ENCODE results near the gene FAM3D. TPM values are rescaled to one million over a fixed set of nuclear protein-coding genes. Genes with fewer than 3 reads are reported as not detected.
"Not testable (repeated sequence)": the region's sequence is repeated elsewhere in the genome, so short reads cannot be mapped to it uniquely, and the experiment has no call there.

The FAM3D gene, protein sequence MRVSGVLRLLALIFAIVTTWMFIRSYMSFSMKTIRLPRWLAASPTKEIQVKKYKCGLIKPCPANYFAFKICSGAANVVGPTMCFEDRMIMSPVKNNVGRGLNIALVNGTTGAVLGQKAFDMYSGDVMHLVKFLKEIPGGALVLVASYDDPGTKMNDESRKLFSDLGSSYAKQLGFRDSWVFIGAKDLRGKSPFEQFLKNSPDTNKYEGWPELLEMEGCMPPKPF
- 1 to 10 TPM in 1 of 3 donors, under 1 TPM in 2; 0.24 to 2.9 (median 0.56) TPM for polyA plus RNA-seq

DNA sequence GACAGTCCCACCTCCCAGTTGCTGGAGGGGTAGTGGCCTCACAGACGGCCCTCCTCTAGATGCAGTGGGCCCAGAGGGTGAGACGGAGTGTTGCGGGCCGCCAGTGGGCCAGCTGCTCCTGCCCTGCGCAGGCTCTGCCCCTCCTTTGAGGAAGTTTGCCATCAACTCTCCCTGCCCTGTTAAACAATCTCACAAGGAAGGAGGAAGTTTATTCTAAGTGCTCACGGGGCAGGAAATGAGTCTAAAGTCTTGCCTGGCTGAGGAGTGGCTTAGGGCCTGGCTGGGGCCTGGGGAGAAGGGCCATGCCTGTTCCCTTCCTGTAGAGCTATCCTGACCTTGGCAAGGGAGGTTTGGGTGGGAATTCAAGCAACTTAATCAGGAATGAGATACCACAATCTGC lies at the start of gene FAM3D:
TSS of gene FAM3D (minus strand) at position 92 of the 400 bp plus-strand sequence. CDS start 11,211 bp downstream, outside the sequence.
- H3K27ac ChIP-seq (ENCODE audit: low read depth, low read length): no peak within 1 kb of the TSS
- WGBS, 3 donors: 31 to 80% (median 42%) methylated on average over 6 of the region's 6 CpGs

DNA sequence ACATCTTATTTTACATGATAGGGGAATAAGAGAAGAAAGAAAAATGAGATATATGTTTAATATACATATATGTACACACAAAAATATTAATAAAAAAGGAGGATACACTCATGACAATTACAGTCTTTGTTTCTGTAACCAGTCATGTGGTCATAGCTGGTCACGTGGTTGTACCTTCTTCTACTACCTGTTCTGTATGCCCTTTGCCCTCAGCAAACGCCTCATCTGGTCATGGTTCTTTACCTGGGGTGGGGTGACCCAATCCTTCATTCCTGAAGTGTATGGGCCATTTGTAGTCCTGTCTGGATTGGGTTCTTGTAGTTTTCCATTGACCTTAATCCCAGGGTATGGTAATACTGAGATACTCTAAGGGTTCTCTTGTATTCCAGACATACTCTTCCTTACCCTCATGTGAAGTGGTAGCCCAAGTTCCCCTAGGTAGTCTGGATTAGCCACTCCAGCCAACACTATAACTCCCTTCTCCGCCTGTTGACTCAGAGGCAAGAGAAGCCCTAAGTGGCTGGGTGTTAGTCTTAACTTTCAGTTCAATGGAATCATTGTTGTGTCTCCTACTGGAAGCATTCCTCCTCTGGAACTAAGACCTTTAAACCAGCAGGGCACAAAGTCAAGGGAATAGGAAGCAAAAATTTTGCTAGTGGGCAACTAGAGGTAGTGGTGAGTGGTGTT lies 47.3 kb upstream of the FAM3D start:
- H3K27ac ChIP-seq (ENCODE audit: low read depth, low read length): no peak overlapping the region
- WGBS, 3 donors: 82 to 85% (median 83%) methylated on average over 3 of the region's 3 CpGs

DNA sequence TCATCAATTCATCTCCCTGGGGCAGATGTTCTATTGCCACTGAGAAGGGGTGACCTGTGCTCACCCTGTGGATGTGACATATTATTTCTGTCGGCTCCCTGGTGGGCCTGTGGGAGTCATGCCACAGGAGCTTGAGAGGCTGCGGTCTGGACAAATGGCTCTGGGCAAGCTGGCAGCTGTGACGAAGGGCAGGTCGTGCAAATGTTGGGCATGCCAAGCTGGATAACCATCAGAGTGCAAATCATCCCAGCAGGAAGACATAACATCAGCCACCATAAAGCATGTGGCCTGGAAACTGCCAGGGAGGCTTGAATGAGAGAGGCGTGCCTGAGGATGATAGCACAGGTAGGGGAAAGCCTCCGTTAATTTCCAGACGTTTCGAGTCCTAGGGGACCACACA lies 45.3 kb upstream of the FAM3D start:
- no peak overlapping the region for H3K27ac ChIP-seq (ENCODE audit: low read depth, low read length)
- WGBS, 3 donors: 79 to 86% (median 79%) methylated on average over 8 of the region's 8 CpGs

DNA sequence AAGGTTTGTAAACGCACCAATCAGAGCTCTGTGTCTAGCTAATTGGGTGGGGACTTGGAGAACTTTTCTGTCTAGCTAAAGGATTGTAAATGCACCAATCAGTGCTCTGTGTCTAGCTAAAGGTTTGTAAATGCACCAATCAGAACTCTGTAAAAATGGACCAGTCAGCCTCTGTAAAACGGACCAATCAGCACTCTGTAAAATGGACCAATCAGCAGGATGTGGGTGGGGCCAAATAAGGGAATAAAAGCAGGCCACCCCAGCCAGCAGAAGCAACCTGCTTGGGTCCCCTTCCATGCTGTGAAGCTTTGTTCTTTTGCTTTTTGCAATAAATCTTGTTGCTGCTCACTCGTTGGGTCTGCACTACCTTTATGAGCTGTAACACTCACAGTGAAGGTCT lies 42.4 kb upstream of the FAM3D start:
- not testable (repeated sequence) for H3K27ac ChIP-seq (ENCODE audit: low read depth, low read length)
- WGBS, 3 donors: 74 to 92% (median 85%) methylated on average over 3 of the region's 3 CpGs

DNA sequence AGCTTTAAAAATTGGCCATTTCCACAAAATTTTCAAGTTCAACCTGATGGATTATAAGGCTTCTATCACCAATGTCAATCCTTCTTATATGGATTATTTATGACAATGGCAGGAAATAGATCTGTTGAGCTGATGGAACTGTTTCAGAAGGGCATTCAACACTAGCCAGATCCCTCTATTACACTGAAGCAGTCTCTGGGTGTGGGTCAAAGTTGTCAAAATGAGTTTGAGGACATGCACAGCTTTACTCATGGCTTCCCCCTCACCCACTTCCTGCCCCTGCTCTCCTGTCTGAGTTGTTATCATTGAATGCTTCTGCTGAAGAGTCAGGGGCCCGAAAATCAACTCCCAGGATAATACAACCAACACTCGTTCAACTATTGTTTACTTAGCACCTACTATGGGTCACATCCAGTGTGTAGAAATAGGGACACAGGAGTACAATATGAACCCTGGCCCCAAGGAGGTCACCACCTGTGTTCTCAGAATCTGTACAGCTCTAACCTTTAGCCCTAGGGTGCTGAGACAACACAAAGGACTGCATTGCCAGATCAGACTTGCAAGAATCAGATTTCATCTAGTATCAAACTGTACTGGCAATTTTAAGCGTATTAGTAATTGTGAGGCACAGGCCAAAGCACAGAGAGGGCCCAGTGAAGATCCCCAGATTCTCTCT lies 41.7 kb upstream of the FAM3D start:
- H3K27ac ChIP-seq (ENCODE audit: low read depth, low read length): no peak overlapping the region
- 70 to 75% (median 72%) methylated on average over 3 of the region's 3 CpGs for WGBS, 3 donors

DNA sequence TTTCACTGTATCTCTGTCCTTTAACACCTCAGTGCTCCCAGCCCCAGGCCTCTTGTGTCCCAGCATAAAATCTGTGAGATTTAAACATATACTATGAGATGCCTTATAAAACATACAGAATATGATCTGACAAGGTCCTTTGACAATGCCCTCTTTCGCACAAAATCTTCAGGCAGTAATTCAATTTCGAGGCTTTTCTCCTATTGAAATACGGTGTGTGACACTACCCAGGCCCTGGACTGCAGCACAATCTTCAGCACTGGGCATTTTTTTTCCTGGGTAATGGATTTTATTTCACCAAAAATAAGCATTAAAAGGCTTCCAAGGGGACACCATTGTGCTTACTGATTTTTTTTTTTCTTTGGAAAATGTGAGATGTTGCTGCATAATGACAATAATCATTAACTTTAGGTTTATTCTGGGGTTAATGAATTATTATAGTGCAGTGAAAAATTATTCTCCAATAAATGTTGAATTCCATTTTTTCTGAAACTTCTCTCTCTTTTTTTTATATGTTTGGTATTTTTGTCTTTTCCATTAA lies 40.9 kb upstream of the FAM3D start:
- no peak overlapping the region for H3K27ac ChIP-seq (ENCODE audit: low read depth, low read length)
- WGBS, 3 donors: 71 to 89% (median 73%) methylated on average over 3 of the region's 3 CpGs

DNA sequence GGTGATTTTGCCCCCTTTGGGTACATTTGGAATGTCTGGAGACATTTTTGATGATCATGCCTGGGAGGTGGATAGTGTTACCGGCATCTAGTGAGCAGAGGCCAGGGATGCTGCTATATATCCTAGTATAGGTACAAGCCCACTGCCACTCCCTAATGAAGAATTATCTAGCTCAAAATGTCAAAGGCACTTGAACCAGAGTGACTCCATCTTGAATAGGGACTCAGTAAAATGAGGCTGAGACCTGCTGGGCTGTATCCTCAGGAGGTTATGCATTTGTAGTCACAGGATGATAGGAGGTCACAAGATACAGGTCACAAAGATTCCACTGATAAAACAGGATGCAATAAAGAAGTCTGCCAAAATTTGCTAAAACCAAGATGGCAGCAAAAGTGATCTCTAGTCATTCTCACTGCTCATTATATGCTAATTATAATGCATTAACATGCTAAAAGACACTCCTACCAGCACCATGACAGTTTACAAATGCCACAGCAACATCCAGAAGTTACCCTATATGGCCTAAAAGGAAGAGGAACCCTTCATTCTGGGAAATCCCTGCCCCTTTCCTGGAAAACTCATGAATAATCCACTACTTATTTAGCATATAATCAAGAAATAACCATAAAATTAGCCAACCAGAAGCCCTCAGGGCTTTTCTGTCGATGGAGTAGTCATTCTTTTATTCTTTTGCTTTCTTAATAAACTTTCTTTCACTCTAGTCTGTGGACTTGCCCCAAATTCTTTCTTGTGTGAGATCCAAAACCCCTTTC lies 40.0 kb upstream of the FAM3D start:
- no peak overlapping the region for H3K27ac ChIP-seq (ENCODE audit: low read depth, low read length)
- 90 to 92% (median 91%) methylated on average over 2 of the region's 2 CpGs for WGBS, 3 donors

DNA sequence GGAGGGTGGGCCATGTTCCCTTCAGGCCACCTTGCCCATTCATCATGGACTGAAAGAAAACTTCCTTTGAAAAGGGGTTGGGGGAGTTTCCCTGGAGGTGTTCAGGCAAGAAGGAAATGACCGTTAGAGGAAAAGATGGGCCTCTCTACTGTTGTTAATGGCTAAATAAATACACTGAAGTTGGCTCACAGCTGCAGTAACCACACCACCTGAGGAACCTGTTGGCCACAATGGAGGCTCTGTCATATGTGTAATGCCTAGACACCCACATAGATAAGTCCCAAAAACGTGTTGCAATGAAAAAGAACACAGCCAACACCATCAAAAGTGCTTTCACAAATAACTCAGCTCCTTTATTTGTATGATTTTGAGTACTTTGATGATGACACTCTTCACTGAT lies 38.2 kb upstream of the FAM3D start:
- no peak overlapping the region for H3K27ac ChIP-seq (ENCODE audit: low read depth, low read length)
- WGBS, 3 donors: 38 to 46% (median 39%) methylated on average over 2 of the region's 2 CpGs

DNA sequence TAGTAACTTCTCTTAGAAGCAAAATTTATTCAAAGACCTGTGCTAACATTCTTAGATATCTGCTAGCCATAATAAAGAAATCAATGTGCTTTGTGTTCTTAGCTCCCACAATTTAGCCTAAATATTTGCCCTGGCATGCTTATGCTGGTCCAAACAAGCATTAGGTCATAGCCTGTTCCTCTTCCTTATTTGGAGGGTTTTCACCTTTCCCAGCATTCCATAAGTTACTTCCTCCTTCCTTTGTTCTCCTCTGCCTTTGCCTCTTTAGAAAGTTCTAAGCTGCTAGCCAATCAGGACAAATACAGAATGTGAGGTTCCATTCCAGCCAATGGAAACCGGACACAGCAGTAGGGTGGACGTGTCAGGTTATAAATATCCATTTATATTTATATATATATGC lies 37.7 kb upstream of the FAM3D start:
- not testable (repeated sequence) for H3K27ac ChIP-seq (ENCODE audit: low read depth, low read length)
- WGBS, 3 donors: 70 to 90% (median 83%) methylated on average over 2 of the region's 2 CpGs

DNA sequence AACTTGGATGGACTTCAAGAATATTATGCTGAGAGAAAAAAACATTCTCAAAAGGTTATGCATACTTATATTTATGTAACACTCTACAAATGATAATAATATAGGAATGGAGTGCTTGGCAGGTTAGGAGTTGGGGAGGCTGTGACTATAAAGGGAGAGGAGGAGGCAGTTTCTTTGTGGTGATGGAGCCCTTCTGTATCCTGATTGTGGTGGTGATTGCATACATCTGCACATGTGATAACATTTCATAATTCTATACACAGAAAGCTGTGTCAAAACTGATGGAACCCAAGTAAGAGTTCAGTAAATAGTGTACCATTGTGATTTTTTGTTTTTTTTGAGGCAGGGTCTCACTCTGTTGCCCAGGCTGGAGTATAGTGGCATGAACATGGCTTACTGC lies 31.7 kb upstream of the FAM3D start:
- H3K27ac ChIP-seq (ENCODE audit: low read depth, low read length): no peak overlapping the region

DNA sequence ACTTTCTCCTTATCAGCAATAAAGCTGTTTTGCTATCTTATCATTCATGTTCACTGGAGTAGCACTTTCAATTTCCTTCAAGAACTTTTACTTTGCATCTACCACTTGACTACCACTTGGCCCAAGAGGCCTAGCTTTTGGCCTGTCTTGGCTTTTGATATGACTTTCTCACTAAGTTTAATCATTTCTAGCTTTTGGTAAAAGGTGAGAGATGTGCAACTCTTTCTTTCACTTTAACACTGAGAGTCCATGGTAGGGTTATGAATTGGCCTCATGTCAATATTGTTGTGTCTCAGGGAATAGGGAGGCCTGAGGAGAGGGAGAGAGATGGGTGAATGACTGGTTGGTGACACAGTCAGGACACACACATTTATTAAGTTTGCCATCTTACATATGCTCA lies 31.0 kb upstream of the FAM3D start:
- no peak overlapping the region for H3K27ac ChIP-seq (ENCODE audit: low read depth, low read length)

DNA sequence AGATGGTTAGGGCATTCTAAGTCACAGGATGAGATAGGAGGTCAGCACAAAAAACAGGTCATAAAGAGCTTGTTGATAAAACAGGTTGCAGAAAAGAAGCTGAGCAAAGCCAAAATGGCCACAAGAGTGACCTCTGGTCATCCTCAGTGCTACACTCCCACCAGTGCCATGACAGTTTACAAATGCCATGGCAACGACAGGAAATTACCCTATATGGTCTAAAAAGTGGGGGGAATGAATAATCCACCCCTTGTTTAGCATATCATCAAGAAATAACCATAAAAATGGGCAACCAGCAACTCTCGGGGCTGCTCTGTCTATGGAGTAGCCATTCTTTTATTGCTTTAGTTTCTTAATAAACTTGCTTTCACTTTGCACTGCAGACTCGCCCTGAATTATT lies 30.2 kb upstream of the FAM3D start:
- 78 to 91% (median 79%) methylated on average over 3 of the region's 3 CpGs for WGBS, 3 donors
- H3K27ac ChIP-seq (ENCODE audit: low read depth, low read length): not testable (repeated sequence)

DNA sequence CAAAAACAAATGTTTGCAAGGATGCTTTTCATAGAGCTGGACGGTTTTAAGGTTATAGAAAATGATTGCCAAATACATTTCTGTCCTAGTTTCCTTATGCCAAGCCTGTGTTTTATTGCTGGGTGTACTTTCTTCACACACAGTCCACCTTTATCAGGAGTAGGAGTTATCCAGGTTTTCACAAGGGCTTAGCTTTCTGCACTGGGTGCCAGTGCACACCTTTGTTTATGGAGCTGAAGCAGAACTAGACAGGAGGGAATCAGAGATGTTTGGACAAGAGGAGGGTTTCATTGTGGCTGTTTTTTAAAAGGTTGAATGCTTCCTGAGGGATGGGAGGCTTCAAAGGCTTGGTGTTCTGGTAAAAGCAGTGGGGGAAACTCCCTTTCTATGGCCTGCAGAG lies 29.5 kb upstream of the FAM3D start:
- WGBS, 3 donors: 53 to 67% (median 64%) methylated on average over 1 of the region's 1 CpG
- H3K27ac ChIP-seq (ENCODE audit: low read depth, low read length): no peak overlapping the region

DNA sequence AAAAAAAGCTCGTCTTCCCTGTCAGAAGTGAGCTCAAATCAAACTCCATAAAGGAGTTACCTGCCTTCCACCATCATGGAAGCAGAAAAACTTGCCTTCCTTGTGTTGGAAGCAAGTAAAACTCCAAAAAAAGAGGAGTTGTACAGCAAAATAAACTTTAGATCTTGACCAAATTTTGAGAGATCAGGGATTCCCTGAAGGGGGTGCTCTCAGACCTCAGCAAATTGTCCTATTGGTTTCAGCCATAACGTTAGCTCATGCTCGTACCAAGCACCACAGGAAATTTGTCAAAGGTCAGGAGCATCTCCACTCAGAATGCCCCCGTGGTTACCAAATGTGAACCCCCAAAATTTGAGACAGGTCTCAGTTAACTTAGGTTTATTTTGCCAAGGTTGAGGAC lies 28.7 kb upstream of the FAM3D start:
- 75 to 82% (median 79%) methylated on average over 4 of the region's 4 CpGs for WGBS, 3 donors
- not testable (repeated sequence) for H3K27ac ChIP-seq (ENCODE audit: low read depth, low read length)

DNA sequence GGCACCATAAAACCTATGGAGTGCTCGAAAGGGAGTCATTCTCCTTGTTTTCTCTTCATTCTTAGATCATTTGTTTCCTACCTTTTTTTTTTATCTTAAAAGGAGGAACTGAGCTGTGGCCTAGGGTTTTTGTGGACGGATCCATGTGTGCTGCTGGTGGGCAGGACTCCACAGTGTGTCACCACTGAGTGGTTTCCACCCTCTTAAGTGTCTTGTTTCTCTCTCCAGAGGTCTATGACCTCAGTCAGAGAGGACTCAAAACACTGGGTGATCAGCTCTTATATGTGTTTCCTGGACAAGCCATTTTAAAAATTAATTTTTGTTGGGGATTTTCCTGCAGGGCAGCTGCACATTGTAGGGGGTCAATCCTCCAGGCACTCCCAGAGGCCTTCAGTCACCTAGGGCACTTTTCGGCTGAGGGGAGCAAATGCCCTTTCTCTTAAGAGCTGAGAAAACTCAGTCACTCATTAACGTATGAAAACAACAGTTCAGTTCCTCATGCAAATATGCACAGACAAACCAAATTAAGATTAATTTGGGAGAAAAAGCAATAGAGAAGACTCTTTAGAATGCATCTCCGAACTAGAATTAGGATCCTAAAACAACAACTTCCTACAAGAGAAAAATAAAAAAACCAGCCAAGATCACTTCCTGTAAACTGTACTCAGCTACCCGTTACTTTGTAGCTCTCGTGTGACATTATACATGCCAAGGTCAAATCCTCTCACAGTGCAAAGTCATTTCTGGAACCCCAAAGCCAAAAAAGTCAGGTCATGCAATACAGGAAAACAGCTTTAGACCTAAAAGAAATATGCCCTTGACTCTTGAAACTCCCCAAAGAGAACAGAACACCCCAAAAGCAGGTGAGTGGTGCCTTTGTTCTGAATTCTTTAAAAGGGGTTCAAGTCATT lies 27.6 kb upstream of the FAM3D start:
- H3K27ac ChIP-seq (ENCODE audit: low read depth, low read length): no peak overlapping the region
- 39 to 60% (median 45%) methylated on average over 7 of the region's 7 CpGs for WGBS, 3 donors

DNA sequence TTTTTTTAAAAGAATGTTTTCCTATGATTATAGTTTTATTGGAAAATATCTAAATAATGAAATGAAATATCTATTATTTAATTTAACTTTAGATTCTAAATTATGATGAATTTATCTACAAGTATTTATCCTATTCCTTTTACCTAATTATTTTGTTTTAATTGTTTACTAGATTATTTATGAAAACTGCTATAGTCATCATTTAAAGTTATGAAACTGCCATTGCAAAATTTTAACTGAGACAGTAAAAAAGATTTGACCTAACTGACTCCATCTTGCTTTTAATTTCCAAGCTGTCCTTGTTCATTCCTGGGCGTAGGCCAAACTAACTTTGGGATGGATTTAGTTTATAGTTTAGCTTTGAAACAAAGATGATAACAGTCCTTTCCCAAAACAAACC lies 25.9 kb upstream of the FAM3D start:
- WGBS, 3 donors: 73 to 93% (median 89%) methylated on average over 1 of the region's 1 CpG
- H3K27ac ChIP-seq (ENCODE audit: low read depth, low read length): no peak overlapping the region

DNA sequence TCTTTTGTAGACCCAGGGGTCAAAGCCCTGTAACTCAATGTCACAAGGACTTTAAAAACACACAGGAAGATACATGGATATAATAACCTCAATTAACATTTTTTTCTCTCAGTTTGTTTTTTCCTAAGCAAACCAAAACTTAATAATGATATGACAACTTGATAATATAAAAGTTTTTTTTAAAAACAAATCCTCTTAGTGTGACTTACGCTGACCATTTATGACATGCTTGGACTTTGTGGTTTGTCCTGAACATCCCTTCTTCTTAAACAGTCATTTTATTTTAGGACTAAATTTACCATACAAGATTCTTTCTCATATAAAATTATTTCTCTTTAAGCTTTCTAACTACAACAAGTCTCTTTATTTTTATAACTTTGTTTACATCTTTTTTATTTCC lies 25.4 kb upstream of the FAM3D start:
- WGBS, 3 donors: 93 to 97% (median 97%) methylated on average over 1 of the region's 1 CpG
- H3K27ac ChIP-seq (ENCODE audit: low read depth, low read length): no peak overlapping the region

DNA sequence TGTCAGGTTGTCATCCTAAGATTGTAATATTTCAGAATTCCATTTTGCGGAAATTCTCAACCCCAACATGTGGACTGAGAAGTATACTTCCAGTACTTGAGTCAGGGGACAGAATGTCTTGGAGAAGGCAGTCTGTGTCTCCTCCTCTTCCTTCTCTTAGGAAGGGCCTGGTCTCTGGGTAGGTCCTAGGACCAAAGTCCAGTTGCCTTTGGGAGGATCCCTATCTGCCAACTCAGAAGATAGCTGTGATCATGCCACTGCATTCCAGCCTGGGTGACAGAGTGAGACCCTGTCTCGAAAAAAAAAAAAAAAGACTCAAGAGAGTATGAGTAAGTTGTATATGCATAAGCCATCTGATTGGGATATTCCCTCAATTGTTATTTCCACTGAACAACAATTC lies 23.9 kb upstream of the FAM3D start:
- H3K27ac ChIP-seq (ENCODE audit: low read depth, low read length): no peak overlapping the region
- WGBS, 3 donors: 85 to 91% (median 91%) methylated on average over 2 of the region's 2 CpGs

All from adipose tissue (tissue), 3 donors.